H1 (cell line): ENCODE measurements around the gene OCRL. TPM values are rescaled to one million over a fixed set of nuclear protein-coding genes. Genes with fewer than 3 reads are reported as not detected.

ENCODE experiments used
- CTCF ChIA-PET: fragments of 300-600 bp; sonication (Branson Sonifier 250); formaldehyde crosslinking; loops from one replicate; lab custom pipeline; 2021; ENCODE audit not compliant: partially characterized antibody; lab: Charles Lee
- POLR2A ChIA-PET: fragments of 300-600 bp; sonication (Branson Sonifier 250); formaldehyde crosslinking; loops from one replicate; lab custom pipeline; 2021; ENCODE audit warnings: inconsistent platforms; ENCODE audit not compliant: partially characterized antibody; lab: Charles Lee
- DNase-seq, 2 experiments: peaks; one replicate each; pipeline versions ENCODE4 v3.0.0 to v3.0.0-alpha.2; 2010 to 2022; ENCODE audit warnings: low spot score in 2 of 2, low read depth in 1 of 2, mixed read lengths in 1 of 2
- FAIRE-seq: peaks from 2 replicates; lab custom pipeline; 2011; peaks lifted over from hg19 to GRCh38; lab: Jason Lieb, UNC
- H2AFZ ChIP-seq: 2 replicates; pipeline ENCODE4 v1.8.1; 2012; ENCODE audit warnings: low read length, inconsistent platforms
- H2AK5ac ChIP-seq: 2 replicates; pipeline ENCODE4 v1.6.1; 2013; ENCODE audit warnings: low read depth, low read length
- H2BK120ac ChIP-seq: replicated peaks from 2 replicates; pipeline ENCODE3; 2013; ENCODE audit warnings: low read depth, low read length, inconsistent platforms
- H2BK12ac ChIP-seq: 2 replicates; pipeline ENCODE4 v1.6.1; 2013; ENCODE audit warnings: low read depth, low read length
- H2BK15ac ChIP-seq: 2 replicates; pipeline ENCODE4 v1.6.1; 2013; ENCODE audit warnings: low read length
- H2BK20ac ChIP-seq: 2 replicates; pipeline ENCODE4 v1.6.1; 2013; ENCODE audit warnings: low read length
- H2BK5ac ChIP-seq: 2 replicates; pipeline ENCODE4 v1.6.1; 2013; ENCODE audit warnings: low read depth, low read length
- H3K14ac ChIP-seq: 2 replicates; pipeline ENCODE4 v1.6.1; 2013; ENCODE audit warnings: inconsistent platforms; ENCODE audit not compliant: insufficient read length
- H3K18ac ChIP-seq: 2 replicates; pipeline ENCODE4 v1.6.1; 2013; ENCODE audit warnings: low read length; ENCODE audit errors: extremely low read depth
- H3K23ac ChIP-seq: 2 replicates; pipeline ENCODE4 v1.6.1; 2013; ENCODE audit warnings: inconsistent platforms; ENCODE audit not compliant: insufficient read length
- H3K23me2 ChIP-seq: 2 replicates; pipeline ENCODE4 v1.6.1; 2013; ENCODE audit warnings: low read depth, low read length
- H3K27ac ChIP-seq: 2 replicates; pipeline ENCODE4 v1.6.1; 2011; ENCODE audit warnings: low read depth, low read length, inconsistent platforms
- H3K27me3 ChIP-seq, 4 experiments: replicated peaks in 1 of 4; 1 replicate in 1 of 4; 2 replicates in 3 of 4; pipeline versions ENCODE4 v1.6.1 to v1.8.1; 2011 to 2013; ENCODE audit warnings: low read length in 3 of 4, mild to moderate bottlenecking in 3 of 4, inconsistent platforms in 2 of 4, mixed read lengths in 2 of 4, moderate library complexity in 1 of 4; ENCODE audit not compliant: control insufficient read depth in 3 of 4, insufficient read depth in 3 of 4; ENCODE audit errors: extremely low read depth in 1 of 4
- H3K36me3 ChIP-seq, 4 experiments: 2 replicates each; pipeline versions ENCODE4 v1.6.1 to v1.8.1; 2011 to 2013; ENCODE audit warnings: mild to moderate bottlenecking in 4 of 4, low read length in 3 of 4, moderate library complexity in 2 of 4, control low read depth in 1 of 4, inconsistent platforms in 1 of 4; ENCODE audit not compliant: insufficient read depth in 4 of 4, control insufficient read depth in 2 of 4
- H3K4ac ChIP-seq: replicated peaks from 2 replicates; pipeline ENCODE3; 2013; ENCODE audit warnings: low read length, low read depth, mixed read lengths, inconsistent platforms; ENCODE audit not compliant: insufficient read length
- H3K4me1 ChIP-seq, 4 experiments: replicated peaks in 1 of 4; 1 replicate in 1 of 4; 2 replicates in 3 of 4; pipeline versions ENCODE4 v1.6.1 to v1.8.1; 2011 to 2013; ENCODE audit warnings: low read length in 3 of 4, inconsistent platforms in 2 of 4, mixed read lengths in 1 of 4; ENCODE audit not compliant: insufficient read depth in 4 of 4, control insufficient read depth in 3 of 4
- H3K4me2 ChIP-seq, 2 experiments: 2 replicates each; pipeline versions ENCODE4 v1.6.1 to v1.8.1; 2011 to 2013; ENCODE audit warnings: low read depth in 2 of 2, low read length in 2 of 2, control low read depth in 1 of 2, inconsistent platforms in 1 of 2, mild to moderate bottlenecking in 1 of 2; ENCODE audit not compliant: insufficient read depth in 1 of 2
- H3K4me3 ChIP-seq, 4 experiments: fragments of 200-600, 300-600 bp in 1 of 4; sonication (generic), shearing (Covaris generic), sonication (Bioruptor Twin) in 1 of 4; 2 replicates each; pipeline versions ENCODE4 v1.5.1 to v1.8.1; 2011 to 2016; ENCODE audit warnings: low read length in 4 of 4, low read depth in 3 of 4, control low read depth in 2 of 4, inconsistent platforms in 2 of 4, mild to moderate bottlenecking in 2 of 4, mixed read lengths in 1 of 4, moderate library complexity in 1 of 4; ENCODE audit not compliant: insufficient read depth in 2 of 4; ENCODE audit errors: extremely low read depth in 1 of 4
- H3K56ac ChIP-seq: replicated peaks from 2 replicates; pipeline ENCODE3; 2013; ENCODE audit warnings: low read depth, mild to moderate bottlenecking, mixed read lengths, low read length, inconsistent platforms; ENCODE audit not compliant: insufficient read length
- H3K79me1 ChIP-seq: 2 replicates; pipeline ENCODE4 v1.6.1; 2013; ENCODE audit warnings: low read depth, low read length, control low read depth
- H3K79me2 ChIP-seq, 2 experiments: 2 replicates each; pipeline versions ENCODE4 v1.6.1 to v1.8.1; 2012 to 2013; ENCODE audit warnings: low read length in 2 of 2, mild to moderate bottlenecking in 2 of 2, inconsistent platforms in 1 of 2; ENCODE audit not compliant: insufficient read depth in 2 of 2, control insufficient read depth in 1 of 2
- H3K9ac ChIP-seq, 4 experiments: replicated peaks in 1 of 4; 1 replicate in 1 of 4; 2 replicates in 3 of 4; pipeline versions ENCODE4 v1.6.1 to v1.8.1; 2011 to 2013; ENCODE audit warnings: low read depth in 3 of 4, low read length in 3 of 4, control low read depth in 2 of 4, mild to moderate bottlenecking in 2 of 4, moderate library complexity in 2 of 4, inconsistent platforms in 1 of 4; ENCODE audit errors: extremely low read depth in 1 of 4
- H3K9me3 ChIP-seq, 2 experiments: 2 replicates each; pipeline versions ENCODE4 v1.6.1 to v1.8.1; 2012 to 2013; ENCODE audit warnings: mild to moderate bottlenecking in 2 of 2, moderate library complexity in 2 of 2, control low read depth in 1 of 2, inconsistent platforms in 1 of 2, low read depth in 1 of 2, low read length in 1 of 2, mixed read lengths in 1 of 2; ENCODE audit not compliant: insufficient read depth in 2 of 2
- H4K20me1 ChIP-seq, 2 experiments: replicated peaks in 1 of 2; 2 replicates each; pipeline versions ENCODE3 to v1.8.1; 2011 to 2013; ENCODE audit warnings: inconsistent platforms in 2 of 2, low read length in 2 of 2, mild to moderate bottlenecking in 1 of 2; ENCODE audit not compliant: insufficient read depth in 2 of 2, control insufficient read depth in 1 of 2
- H4K5ac ChIP-seq: 2 replicates; pipeline ENCODE4 v1.6.1; 2013; ENCODE audit warnings: low read length, low read depth, mixed read lengths, inconsistent platforms; ENCODE audit not compliant: insufficient read length
- H4K8ac ChIP-seq: 2 replicates; pipeline ENCODE4 v1.8.0; 2013; ENCODE audit warnings: mild to moderate bottlenecking, moderate library complexity, low read length, inconsistent platforms; ENCODE audit not compliant: insufficient read depth; ENCODE audit errors: extremely low read depth
- H4K91ac ChIP-seq: replicated peaks from 2 replicates; pipeline ENCODE3; 2013; ENCODE audit warnings: low read length, mixed read lengths, inconsistent platforms; ENCODE audit not compliant: insufficient read length
- CTCF ChIP-seq, 3 experiments: IDR thresholded peaks; 1 replicate in 2 of 3; 2 replicates in 1 of 3; pipeline versions ENCODE4 v1.5.1 to v1.6.1; 2011; ENCODE audit warnings: low read length in 3 of 3, mild to moderate bottlenecking in 3 of 3, inconsistent platforms in 2 of 3, low read depth in 1 of 3, moderate library complexity in 1 of 3; ENCODE audit not compliant: insufficient read depth in 1 of 3; ENCODE audit errors: control extremely low read depth in 1 of 3
- POLR2AphosphoS5 ChIP-seq: IDR thresholded peaks from 2 replicates; pipeline ENCODE4 v1.6.1; 2011; ENCODE audit warnings: low read depth, low read length
- RAD21 ChIP-seq, 2 experiments: IDR thresholded peaks in 1 of 2; conservative IDR thresholded peaks in 1 of 2; 2 replicates each; pipeline ENCODE4 v1.6.1; 2011; ENCODE audit warnings: low read depth in 2 of 2, low read length in 2 of 2, improper control_type of control experiment in 1 of 2, inconsistent platforms in 1 of 2, mild to moderate bottlenecking in 1 of 2, moderate library complexity in 1 of 2
- WGBS, 2 experiments: shearing (Covaris generic) in 1 of 2; methylation state at CpG; one replicate each; pipeline versions ENCODE4 v1.1.6 to v1.1.7; 2013 to 2015; ENCODE audit warnings: low lambda C conversion rate in 2 of 2, mixed read lengths in 2 of 2, inconsistent platforms in 1 of 2, low coverage in 1 of 2, missing lambda C conversion rate in 1 of 2; ENCODE audit not compliant: insufficient replicate concordance in 2 of 2, insufficient coverage in 1 of 2, insufficient read length in 1 of 2; ENCODE audit errors: extremely low coverage in 1 of 2, missing lambda C conversion rate in 1 of 2; 5-methylcytosine and 5-hydroxymethylcytosine counted together
- polyA plus RNA-seq, 7 experiments: library from polyadenylated mRNA; depleted of rRNA in 3 of 7; stranded (reverse) in 5 of 7; unstranded in 2 of 7; fragments of >200 nt in 5 of 7; fragments of 200-250 nt in 2 of 7; gene quantifications; 1 replicate in 5 of 7; 2 replicates in 1 of 7; 4 replicates in 1 of 7; pipeline versions ENCODE4 v1.2.1 to v1.2.3, GENCODE V29; 2011 to 2013; ENCODE audit warnings: missing spikeins in 2 of 7, mixed read lengths in 2 of 7
- total RNA-seq: library from RNA; stranded (reverse); fragmentation: NEBNext Ultra II Directional; extraction: Animal tissue kit (Norgen Biotek cat#: 25700); gene quantifications from 2 replicates; pipeline ENCODE4 v1.2.1, GENCODE V29; 2021

OCRL gene
- total and polyA plus RNA-seq, 2 of the 8 experiments (the other 6 are each of a cell fraction or from before 2014, with no cell fraction given) = 12.7 to 15.1 TPM

- no peaks in the 10 kb centered on the region for H3K36me3 ChIP-seq
- TF ChIP-seq CTCF (IDR thresholded peaks at IDR 0.05; ENCODE audit: control extremely low read depth in 1 of 3, insufficient read depth in 1 of 3, low read depth in 1 of 3, low read length in 3 of 3) (peak in 2 of 3 experiments; percentile 18 to 40; a peak in 3 of 4 replicates), RAD21 (IDR thresholded peaks at IDR 0.05 in 1 of 2, conservative IDR thresholded peaks at IDR 0.05 in 1 of 2; ENCODE audit: low read depth in 2 of 2, low read length in 2 of 2) (peak in 1 of 2 experiments; percentile 2; a peak in 1 of 4 replicates), POLR2AphosphoS5 (no peak)
- TF ChIP-seq, all 59 proteins: peak for 2
- DNase-seq (no peak), FAIRE-seq (no peak)
- Histone ChIP-seq H3K4me1 (no peaks in the 10 kb centered on the region), H2BK20ac (no peak overlapping the region), H3K79me1 (no peaks in the 10 kb centered on the region), H2AFZ (no peak overlapping the region), H3K4me2 (no peak overlapping the region), H3K23ac (no peak overlapping the region), H3K4ac (no peak overlapping the region), H3K9ac (no peak overlapping the region), H4K5ac (no peak overlapping the region), H2BK5ac (no peak overlapping the region), H3K18ac (no peak overlapping the region), H2BK12ac (no peak overlapping the region), H2AK5ac (no peak overlapping the region), H3K27ac (no peak overlapping the region), H3K23me2 (no peaks in the 10 kb centered on the region), H3K56ac (no peak overlapping the region), H3K14ac (no peak overlapping the region), H3K79me2 (no peaks in the 10 kb centered on the region), H2BK15ac (no peak overlapping the region), H2BK120ac (no peak overlapping the region), H4K20me1 (no peaks in the 10 kb centered on the region), H3K27me3 (no peaks in the 10 kb centered on the region; a peak in 2 of 7 replicates), H4K91ac (no peak overlapping the region), H3K4me3 (no peak overlapping the region), H3K9me3 (no peaks in the 10 kb centered on the region), H4K8ac (no peak overlapping the region)
- POLR2A ChIA-PET = interaction anchor here (1.1 to 1.2 kb wide), 2 partner anchors 9 to 15 kb away, joined by 3 read pairs; partner anchors contain the start of gene APLN
- WGBS, 2 experiments = 46% methylated on average over 7 of the region's 8 CpGs; no CpG with 5 or more reads in 1 of the 2 experiments
- CTCF ChIA-PET = interaction anchor here (0.9 to 9.0 kb wide), 25 partner anchors 8 to 190 kb away, joined by 3 to 144 read pairs (median 7); partner anchors contain the start of gene APLN
Observed at GRCh38 chrX:129638917-129639316, 98.9 kb downstream of the OCRL start.
